ENCODE data around the gene CDC20.

The CDC20 gene

DNA sequence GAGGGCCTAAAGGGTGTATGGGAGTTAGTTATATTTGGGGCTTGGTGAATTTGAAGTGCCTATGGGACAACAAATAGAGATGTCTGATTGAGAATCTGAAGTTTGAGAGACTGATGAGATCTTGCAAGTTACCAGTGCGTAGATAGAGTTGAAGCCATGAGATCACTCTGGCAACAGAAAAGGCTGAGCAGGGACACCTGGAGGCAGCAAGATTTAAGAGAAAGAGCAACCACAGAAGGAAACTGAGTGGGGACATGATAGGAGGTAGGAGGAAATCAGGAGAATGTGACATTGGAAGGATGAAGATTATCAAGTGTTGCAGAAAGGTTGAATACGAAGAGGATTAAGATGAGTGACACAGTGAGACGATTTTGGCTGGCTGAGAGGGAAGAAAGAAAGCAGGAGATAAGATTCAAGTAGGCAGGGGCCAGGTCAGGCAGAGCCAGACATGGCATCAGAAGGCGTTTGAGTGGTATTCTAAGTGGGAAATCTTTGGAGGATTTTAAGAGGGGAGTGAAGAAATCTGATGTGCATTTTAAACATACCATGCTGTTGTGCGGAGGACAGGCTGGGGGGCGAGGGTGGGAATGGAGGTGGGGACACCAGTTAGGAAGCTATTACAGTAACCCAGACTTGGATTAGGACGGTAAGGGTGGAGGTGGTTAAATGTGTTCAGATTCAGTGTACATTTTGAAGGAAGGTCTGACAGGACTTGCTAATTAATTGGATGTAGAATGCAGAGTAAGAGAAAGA, 24.2 kb upstream of the CDC20 start:
- no peak for DNase-seq (ENCODE audit: insufficient read length)
- FAIRE-seq, result no peak
- TF ChIP-seq TAF1 (IDR thresholded peaks at IDR 0.05; ENCODE audit: borderline replicate concordance, low read depth, low read length) (no peak), POLR2A (IDR thresholded peaks at IDR 0.05; ENCODE audit: low read depth, low read length) (no peak), POLR2AphosphoS5 (IDR thresholded peaks at IDR 0.05; ENCODE audit: low read depth, low read length) (no peak)

DNA sequence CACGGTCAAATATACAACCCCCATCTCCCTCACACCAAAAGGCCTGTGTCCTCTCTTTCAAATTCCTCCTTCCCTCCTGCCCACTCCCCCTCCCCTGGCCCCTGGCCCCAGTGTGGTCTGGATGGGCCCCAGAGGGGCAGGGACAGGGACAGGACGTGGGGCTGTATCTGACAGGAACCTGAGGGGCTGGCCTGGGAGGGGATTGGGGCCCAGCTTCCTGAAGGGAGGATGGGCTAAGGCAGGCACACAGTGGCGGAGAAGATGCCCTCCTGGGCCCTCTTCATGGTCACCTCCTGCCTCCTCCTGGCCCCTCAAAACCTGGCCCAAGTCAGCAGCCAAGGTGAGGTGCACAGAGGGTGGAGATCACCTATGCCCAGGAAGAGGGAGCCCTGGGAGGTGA, 21.2 kb upstream of the CDC20 start, which contains the start of gene MPL:
Gene MPL (plus strand): TSS at position 231 of the 400 bp plus-strand sequence. CDS start 31 bp downstream, at position 262.
- TF ChIP-seq POLR2AphosphoS5 (IDR thresholded peaks at IDR 0.05; ENCODE audit: low read depth, low read length) (no peak), TAF1 (IDR thresholded peaks at IDR 0.05; ENCODE audit: borderline replicate concordance, low read depth, low read length) (no peak), POLR2A (IDR thresholded peaks at IDR 0.05; ENCODE audit: low read depth, low read length) (no peak)
- FAIRE-seq, result no peak

DNA sequence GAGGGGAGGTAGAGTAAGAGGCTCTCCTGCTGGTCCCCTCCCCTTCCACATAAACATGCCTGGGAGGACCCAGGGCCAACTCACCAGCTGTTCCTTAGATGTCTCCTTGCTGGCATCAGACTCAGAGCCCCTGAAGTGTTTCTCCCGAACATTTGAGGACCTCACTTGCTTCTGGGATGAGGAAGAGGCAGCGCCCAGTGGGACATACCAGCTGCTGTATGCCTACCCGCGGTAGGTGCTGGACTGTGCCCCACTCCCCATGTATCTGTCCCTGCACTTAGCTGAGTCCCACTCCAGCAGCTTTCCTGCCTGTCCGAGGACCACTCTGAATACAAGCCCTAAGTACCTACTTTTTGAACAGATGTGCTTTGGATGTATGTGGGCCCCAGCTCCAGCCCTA, 20.8 kb upstream of the CDC20 start:
- FAIRE-seq (no peak), DNase-seq (ENCODE audit: insufficient read length) (no peak)
- TF ChIP-seq TAF1 (IDR thresholded peaks at IDR 0.05; ENCODE audit: borderline replicate concordance, low read depth, low read length) (no peak), POLR2AphosphoS5 (IDR thresholded peaks at IDR 0.05; ENCODE audit: low read depth, low read length) (no peak), POLR2A (IDR thresholded peaks at IDR 0.05; ENCODE audit: low read depth, low read length) (no peak)

More for the DNA sequence above, 21.2 kb upstream of the CDC20 start, which contains the start of gene MPL:
- no peak for DNase-seq (ENCODE audit: insufficient read length)

DNA sequence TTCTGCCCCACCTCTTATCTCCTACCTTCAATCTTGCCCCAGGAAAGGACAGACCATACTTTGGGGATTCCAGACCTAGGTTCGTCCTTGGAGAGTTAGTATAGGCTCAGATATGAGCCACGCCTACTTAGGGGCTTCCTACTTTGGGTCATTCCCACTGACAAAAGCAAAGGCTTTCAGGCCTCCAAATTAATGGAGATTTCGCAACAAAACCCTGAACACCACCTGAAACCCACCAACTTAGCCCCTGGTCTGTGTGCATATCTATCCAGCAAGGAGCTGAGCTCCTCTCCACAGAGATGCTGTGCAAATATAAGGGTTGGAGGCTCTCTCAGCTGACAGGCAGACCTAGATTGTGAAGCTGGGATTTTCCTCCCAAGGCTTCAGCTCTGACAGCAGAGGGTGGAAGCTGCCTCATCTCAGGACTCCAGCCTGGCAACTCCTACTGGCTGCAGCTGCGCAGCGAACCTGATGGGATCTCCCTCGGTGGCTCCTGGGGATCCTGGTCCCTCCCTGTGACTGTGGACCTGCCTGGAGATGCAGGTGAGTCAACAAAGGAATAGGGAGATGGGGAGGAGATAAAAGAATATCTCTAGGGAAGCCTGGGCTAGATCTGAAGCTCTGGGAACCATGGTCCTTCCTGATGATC, 19.1 kb upstream of the CDC20 start:
- FAIRE-seq, result no peak
- no peak for TF ChIP-seq POLR2AphosphoS5 (IDR thresholded peaks at IDR 0.05; ENCODE audit: low read depth, low read length)
- TF ChIP-seq POLR2A (IDR thresholded peaks at IDR 0.05; ENCODE audit: low read depth, low read length), result no peak
- TF ChIP-seq TAF1 (IDR thresholded peaks at IDR 0.05; ENCODE audit: borderline replicate concordance, low read depth, low read length), result no peak
- no peak for DNase-seq (ENCODE audit: insufficient read length)

DNA sequence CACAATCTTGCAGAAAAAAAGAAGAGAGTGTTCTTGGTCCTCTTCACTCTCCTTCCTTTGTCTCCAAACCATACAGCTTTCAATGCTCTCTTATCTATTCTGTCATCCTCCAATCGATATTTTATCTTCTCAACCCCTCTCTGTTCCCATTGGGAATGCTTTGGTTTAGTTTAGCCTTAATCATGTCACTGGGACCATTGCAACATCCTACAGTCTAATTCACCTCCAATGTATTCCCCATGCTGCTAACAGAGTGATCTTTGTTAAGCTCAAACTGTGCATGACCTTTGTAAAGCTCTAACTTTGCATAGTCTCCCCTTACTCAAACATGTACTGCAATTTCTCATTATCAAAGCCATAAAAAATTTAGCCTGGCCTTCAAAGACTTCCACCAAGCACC, 18.2 kb upstream of the CDC20 start:
- no peak for TF ChIP-seq TAF1 (IDR thresholded peaks at IDR 0.05; ENCODE audit: borderline replicate concordance, low read depth, low read length)
- no peak for TF ChIP-seq POLR2AphosphoS5 (IDR thresholded peaks at IDR 0.05; ENCODE audit: low read depth, low read length)
- no peak for TF ChIP-seq POLR2A (IDR thresholded peaks at IDR 0.05; ENCODE audit: low read depth, low read length)
- DNase-seq (ENCODE audit: insufficient read length), result no peak
- FAIRE-seq, result no peak

DNA sequence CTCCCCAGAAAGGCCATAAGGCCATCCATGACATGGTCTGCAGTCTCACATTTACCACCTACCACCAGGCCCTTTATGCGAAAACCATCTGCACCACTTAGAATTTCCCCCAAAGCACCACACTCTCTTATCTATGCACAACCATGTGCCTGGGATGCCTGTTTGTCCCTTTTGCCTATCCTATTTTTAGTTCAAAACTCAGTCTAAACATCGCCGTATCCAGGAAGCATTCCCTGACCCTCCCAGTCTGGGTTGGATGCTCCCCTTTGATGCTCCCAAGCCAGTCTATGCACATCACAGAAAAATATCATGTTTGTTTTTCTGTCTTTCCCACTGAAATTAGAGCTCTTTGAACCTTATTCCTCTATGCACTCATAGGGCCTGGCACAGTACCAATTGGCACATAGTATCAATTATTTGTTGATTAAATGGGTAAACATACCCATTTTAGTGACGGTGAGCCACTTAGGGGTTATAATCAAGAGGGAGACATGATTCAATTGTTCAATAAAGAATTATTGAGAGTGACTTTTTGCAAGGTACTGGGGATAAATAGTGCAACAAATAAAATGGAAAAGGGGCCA, 14.4 kb upstream of the CDC20 start:
- FAIRE-seq (no peak), DNase-seq (ENCODE audit: insufficient read length) (no peak)
- TF ChIP-seq POLR2A (IDR thresholded peaks at IDR 0.05; ENCODE audit: low read depth, low read length), result no peak
- no peak for TF ChIP-seq TAF1 (IDR thresholded peaks at IDR 0.05; ENCODE audit: borderline replicate concordance, low read depth, low read length)
- TF ChIP-seq POLR2AphosphoS5 (IDR thresholded peaks at IDR 0.05; ENCODE audit: low read depth, low read length), result no peak

DNA sequence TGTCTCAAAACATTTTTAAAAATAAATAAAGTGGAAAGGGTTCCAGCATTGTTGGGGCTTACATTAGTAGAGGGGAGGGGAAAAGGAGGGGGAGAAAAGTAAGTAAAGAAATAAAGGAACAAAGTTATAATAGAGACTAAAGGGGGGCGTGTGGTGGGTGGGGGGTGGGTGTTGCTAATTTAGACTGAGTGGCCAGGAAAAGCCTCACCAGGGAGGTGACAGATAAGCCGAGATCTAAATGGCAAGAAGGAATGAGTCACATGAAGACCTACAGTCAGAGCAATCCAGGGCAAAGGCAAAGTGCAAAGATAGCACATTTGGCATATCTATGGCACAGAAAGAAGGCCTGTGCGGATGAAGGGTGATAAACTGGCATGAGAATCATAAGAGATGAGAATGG, 13.7 kb upstream of the CDC20 start:
- DNase-seq (ENCODE audit: insufficient read length), result no peak

DNA sequence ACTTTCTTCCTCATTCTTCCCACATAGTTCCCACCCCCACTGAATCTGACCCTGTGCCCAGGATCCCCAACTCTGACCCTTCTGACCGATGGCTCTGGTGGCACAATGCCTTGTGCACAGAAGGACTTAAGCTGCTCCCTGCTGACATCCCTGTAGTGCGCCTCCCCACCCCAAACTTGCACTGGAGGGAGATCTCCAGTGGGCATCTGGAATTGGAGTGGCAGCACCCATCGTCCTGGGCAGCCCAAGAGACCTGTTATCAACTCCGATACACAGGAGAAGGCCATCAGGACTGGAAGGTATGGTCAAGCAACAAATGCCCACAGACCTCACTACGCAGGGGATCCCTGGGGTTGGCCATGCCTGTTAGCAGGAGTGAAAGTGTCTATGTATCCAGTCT, 12.1 kb upstream of the CDC20 start:
- TF ChIP-seq POLR2A (IDR thresholded peaks at IDR 0.05; ENCODE audit: low read depth, low read length), result no peak
- no peak for TF ChIP-seq TAF1 (IDR thresholded peaks at IDR 0.05; ENCODE audit: borderline replicate concordance, low read depth, low read length)
- TF ChIP-seq POLR2AphosphoS5 (IDR thresholded peaks at IDR 0.05; ENCODE audit: low read depth, low read length), result no peak
- no peak for FAIRE-seq
- DNase-seq (ENCODE audit: insufficient read length), result no peak

More for the DNA sequence above, 13.7 kb upstream of the CDC20 start:
- TF ChIP-seq TAF1 (IDR thresholded peaks at IDR 0.05; ENCODE audit: borderline replicate concordance, low read depth, low read length) (no peak), POLR2AphosphoS5 (IDR thresholded peaks at IDR 0.05; ENCODE audit: low read depth, low read length) (no peak), POLR2A (IDR thresholded peaks at IDR 0.05; ENCODE audit: low read depth, low read length) (no peak)
- FAIRE-seq, result no peak

DNA sequence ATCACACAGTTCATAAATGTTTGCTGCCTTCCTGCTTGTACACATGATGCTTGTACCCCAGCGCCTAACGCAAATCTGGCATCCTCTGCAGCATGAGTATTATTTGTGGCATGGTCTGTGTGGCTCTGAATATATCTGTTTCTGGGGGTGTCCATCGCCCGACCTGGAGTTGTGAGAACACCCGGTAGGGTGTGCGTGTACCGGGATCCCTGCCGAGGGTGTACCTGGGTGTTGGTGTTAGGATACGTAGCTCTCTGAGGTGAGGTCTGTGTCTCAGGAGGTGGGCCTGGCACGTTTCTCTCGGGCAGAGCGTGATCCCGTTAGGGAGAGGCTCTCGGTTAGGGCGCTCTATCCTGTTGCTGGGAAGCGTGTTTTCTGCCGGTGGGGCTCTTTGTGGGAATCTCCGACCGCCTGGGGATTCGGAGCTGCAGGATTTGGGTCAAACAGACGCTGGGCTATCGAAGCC, 10.4 kb upstream of the CDC20 start:
- FAIRE-seq, result no peak
- TF ChIP-seq POLR2A (IDR thresholded peaks at IDR 0.05; ENCODE audit: low read depth, low read length) (no peak), POLR2AphosphoS5 (IDR thresholded peaks at IDR 0.05; ENCODE audit: low read depth, low read length) (no peak), TAF1 (IDR thresholded peaks at IDR 0.05; ENCODE audit: borderline replicate concordance, low read depth, low read length) (no peak)
- no peak for DNase-seq (ENCODE audit: insufficient read length)

DNA sequence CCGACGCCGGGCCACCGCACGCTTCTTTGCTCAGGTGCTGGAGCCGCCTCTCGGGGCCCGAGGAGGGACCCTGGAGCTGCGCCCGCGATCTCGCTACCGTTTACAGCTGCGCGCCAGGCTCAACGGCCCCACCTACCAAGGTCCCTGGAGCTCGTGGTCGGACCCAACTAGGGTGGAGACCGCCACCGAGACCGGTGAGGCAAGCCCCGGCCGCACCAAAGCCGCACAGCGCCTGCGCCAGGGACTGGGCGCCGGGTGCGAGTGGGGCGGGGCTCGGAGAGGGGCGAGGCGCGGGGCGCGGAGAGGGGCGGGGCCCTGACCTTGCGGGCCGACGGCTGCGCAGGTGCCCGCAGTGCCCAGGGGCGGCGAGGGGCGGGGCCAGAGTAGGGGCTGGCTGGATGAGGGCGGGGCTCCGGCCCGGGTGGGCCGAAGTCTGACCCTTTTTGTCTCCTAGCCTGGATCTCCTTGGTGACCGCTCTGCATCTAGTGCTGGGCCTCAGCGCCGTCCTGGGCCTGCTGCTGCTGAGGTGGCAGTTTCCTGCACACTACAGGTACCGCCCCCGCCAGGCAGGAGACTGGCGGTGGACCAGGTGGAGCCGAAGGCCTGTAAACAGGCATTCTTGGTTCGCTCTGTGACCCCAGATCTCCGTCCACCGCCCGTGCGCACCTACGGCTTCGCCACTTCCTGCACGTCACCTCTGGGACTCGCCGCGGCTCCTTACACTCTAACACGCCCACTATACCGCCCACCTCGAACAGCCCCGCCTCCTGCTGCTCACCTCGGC, 9.8 kb upstream of the CDC20 start:
- TF ChIP-seq POLR2AphosphoS5 (IDR thresholded peaks at IDR 0.05; ENCODE audit: low read depth, low read length) (no peak), TAF1 (IDR thresholded peaks at IDR 0.05; ENCODE audit: borderline replicate concordance, low read depth, low read length) (no peak), POLR2A (IDR thresholded peaks at IDR 0.05; ENCODE audit: low read depth, low read length) (no peak)
- FAIRE-seq (no peak), DNase-seq (ENCODE audit: insufficient read length) (no peak)

Measured in GM12892 (cell line).